M059J (cell line): ENCODE results near the gene MAGI2. TPM values are rescaled to one million over a fixed set of nuclear protein-coding genes. Genes with fewer than 3 reads are reported as not detected.

Source experiments
- DNase-seq: peaks from one replicate; pipeline ENCODE4 v3.0.0-alpha.2; 2012; ENCODE audit warnings: low read depth
- total RNA-seq: library from RNA; depleted of rRNA; stranded (reverse); fragments of >200 nt; shearing (Covaris generic); gene quantifications from 2 replicates; pipeline ENCODE4 v1.2.3, GENCODE V29; 2014

Gene MAGI2
- total RNA-seq, 1 experiment from 2014 or later: 1.2 TPM

DNA sequence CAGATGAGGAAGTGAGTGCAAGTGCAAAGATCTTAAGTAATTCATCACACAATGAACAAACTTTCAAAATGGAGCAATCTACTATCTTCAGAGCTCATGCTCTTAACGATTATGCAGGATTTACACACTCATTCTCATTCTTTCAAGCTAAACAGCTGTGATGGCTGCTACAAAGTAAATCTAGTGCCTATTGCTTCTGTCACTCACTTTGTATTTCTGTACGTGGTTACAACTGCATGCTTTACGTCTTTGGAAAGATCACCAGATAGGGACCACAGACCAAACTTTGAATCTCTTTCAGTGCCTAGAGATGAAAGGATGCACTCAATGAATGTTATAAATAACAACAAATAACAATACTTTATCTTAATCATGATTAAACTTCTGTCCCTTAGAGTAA lies 194.6 kb downstream of the MAGI2 start:
- DNase-seq: no peak

DNA sequence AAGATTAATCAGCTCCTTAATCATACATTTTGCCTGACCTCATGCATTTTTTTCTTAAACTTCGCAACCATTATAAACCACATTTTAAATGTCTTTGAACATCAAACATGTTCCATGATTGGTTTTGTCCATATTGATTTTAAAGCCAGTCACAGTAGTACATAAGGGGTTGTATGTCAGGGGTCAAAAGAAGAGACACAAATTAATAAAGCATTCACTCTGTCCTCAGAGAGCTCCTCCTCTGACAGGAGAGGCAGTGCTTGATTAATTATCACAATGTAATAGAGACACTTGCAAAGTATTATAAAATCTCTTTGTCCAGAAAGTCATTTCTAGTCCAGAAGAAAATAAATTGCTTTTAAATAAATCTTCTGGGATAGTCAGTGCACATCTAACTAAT lies 195.5 kb downstream of the MAGI2 start:
- DNase-seq: no peak

DNA sequence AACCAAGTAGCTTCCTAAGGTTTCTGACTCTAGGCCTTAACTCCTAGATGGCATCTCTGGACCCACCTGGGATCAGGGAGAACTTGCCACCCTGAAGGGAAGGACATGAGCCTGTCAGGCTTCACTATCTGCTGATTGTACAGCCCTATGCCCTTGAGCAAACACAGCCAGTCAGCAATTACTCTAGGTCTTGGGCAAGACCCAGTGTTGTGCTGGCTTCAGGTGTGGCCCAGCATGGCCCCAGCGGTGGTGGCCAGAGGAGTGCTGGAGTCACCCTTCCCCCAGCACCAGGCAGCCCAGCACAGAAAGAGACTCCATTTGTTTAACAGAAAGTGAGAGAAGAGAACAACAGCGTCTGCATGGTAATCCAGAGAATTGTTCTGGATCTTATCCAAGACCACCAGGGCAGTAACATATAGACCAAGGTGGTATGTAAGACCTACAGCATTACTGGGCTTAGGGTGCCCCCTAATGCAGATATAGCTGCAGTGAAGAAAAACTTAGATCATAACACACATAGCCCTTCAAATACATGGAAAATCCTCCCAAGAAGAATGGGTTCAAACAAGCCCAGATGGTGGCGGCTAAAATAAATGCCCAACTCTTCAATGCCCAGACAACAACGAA lies 207.7 kb downstream of the MAGI2 start:
- DNase-seq: no peak

DNA sequence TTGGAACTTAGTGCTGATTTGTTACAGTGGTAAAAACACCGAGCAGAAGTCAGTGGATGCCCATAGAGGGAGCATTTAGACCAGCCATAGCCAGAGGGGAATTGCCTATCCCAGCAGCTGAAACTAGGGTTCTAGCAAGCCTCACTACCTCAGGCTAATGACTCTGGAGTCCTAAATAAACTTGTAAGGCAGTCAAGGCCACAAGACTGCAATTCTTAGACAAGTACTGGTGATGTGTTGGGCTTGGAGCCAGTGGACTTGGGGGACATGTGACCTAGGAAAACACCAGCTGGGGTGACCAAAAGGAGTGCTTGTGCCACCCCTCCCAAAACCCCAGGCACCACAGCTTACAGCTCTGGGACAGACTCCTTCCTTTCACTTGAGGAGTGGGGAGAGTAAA lies 209.0 kb downstream of the MAGI2 start:
- no peak for DNase-seq

DNA sequence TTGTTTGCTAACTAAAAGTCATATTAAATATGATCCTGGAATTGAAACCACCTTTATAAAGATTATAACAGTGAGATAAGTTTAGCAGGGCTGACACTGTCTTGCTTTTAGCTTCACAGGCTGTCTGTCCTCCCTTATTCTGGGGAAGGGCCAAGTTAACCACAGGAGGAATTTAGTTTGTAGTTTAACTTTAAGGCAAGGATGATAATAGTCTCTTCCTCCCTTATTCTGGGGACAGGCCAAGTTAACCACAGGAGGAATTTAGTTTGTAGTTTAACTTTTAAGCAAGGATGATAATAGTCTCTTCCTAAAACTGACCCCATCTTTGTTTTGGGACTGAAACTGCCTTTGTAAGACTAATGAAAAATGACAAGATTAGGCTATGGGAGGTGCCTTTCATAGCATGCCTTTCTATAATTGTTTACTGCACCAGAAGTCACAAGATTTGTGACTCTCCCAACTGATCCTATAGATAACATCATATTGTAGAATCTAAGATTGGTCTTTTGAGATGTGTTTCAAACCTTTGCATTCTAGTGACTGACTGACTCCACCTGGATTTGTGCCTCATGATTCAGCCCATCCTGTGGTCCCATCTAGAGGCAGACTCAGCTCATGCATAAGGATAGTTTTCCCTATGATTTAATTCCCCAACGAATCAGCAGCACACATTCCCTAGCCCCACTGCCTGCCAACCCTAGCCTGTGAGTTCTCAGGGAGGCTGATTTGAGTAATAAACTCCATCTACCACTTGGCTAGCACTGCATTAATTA lies 212.0 kb downstream of the MAGI2 start:
- peak; percentile 89 for DNase-seq

DNA sequence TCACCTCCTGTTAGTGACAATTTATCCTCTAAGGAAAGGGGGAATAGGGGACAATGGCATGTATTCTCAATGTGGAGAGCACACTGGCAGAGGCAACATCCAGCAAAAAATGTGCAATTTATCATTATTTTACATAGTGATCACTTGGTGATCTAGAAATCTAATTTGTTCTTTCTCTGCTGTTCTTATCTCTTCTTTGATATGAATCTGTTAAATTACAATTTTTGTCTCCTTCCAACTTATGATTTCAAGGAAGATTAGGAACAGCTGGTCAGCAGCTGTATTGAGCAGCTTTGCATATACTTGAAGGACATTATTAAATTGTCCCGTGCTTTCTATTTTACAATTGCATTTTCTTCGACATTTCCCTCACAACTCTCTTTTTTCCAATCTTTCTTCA lies 213.1 kb downstream of the MAGI2 start:
- DNase-seq: no peak

DNA sequence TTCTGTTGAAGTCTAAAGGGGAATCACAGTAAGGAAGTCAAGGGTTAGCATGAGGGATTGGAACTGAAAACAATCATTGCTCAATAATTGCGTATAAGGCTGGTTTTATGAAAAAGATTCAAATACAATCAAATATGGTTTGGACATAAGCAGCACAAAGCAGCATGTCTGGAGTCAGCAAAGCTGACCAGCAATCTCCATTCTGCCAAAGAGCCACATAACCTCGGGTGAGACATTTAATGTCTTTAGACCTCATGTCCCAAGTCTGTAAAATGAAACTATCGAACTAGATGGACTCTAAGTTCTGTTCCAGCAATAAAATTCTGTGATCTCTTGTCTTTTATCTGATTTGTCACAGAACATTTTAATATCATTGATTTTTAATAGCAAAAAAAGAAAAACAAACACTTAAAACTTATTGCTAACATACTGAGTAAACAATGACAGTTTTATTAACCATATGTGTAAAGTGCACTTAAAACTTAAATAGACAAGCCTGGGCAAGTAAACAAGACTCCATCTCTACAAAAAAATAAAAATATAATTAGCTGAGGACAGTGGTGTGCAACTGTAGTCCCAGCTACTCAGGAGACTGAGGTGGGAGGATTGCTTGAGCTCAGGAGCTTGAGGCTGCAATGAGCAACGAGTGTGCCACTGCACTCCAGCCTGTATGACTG lies 217.0 kb downstream of the MAGI2 start:
- DNase-seq: peak; percentile 9

DNA sequence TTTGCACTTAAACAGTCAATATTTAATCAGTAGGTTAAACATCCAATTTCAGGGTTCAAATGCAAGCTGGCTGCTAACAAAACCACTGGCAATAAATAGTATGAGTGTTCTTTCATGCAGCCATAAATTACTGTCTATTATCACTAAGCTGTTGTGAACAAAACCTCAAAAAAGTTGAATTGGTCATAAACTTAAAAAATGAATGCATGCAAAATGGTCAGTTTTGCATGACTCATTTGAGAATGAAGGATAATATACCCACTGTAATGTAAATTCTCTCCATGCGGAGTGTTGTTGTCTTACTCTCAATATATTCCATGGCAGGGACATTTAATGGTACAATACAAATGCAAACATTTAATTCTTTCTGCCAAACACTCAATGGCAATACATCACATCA lies 226.4 kb downstream of the MAGI2 start:
- DNase-seq: peak; percentile 47

DNA sequence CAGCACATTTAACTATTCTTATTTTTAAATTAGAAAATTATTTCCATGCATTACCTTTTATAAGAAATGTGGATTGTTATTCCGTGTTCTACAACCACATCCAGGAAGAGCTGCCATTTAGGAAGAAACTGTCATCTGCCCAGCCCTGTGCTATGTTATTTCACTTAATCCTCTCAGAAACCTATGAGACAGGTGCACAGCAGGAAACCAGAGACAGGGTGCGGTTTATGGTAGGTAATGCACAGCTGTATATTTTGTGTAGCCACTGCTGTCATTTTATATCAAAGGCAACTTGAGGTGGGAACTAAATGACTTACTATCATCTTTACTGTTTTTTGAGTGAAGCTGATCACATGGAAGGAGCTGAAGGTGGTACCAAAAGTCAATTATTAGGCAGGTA lies 232.3 kb downstream of the MAGI2 start:
- DNase-seq: no peak

DNA sequence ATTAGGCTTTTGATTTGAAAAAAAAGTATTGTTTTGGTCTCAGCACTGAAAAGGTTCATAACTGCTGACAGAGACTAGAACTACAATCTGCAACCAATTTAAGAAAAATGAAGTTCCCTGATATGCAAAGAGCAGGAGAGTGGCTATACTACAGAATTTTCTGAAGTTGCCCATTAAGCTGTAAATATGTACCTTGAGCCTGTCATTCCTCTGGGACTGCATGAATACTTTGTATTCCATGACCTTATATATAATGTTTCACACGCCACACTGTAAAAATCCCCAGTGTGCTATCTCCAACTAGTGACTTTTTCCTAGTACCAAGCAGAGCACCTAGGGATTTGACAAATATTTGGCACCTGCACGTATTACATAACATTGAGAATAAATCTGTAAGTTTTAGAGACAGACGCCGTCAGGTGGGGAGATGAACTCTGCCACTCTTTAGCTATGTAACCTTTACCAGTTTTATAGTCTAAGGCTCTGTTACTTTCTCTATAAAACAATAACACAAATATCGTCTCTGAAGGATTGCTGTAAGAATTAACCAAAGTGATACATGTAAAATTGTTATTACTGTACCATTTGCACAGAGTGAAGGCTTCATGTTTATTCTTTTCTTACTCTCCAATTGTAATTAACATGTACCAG lies 235.4 kb downstream of the MAGI2 start:
- no peak for DNase-seq

DNA sequence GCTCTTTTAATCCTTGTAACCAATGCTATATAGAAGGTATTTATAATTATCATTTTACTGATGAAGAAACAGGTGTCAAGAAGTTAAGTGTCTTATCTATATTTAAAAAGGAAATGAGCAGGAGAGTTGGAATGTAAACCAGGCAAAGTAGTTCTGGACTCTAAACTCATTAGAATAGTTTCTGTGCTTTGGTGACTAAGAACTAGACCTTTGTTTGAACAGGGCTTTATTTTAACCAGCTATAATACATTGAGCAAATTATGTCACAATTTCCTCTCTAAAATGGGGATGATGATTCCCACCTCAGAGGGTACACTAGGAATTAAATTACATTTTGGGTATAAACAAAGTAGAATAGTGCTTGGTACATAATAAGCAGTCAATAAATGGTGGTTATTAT lies 236.0 kb downstream of the MAGI2 start:
- peak; percentile 35 for DNase-seq

DNA sequence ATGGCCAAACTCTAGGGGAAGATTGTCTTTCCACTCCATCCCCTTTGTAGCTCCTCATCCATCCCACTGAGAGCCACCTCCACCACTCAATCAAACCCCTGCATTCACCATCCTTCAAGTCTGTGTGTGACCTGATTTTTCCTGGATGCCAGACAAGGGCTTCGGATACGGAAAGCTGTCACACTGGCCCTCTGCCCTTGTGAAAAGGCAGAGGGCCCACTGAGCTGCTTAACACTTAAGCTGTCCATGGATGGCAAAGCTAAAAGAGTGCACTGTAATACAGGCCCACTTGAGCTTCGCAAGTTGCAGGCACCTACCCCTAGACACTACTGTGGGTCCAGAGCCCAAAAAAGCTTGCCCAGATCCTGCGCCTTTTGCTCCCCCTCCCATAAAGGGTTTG lies 237.2 kb downstream of the MAGI2 start:
- DNase-seq: no peak

DNA sequence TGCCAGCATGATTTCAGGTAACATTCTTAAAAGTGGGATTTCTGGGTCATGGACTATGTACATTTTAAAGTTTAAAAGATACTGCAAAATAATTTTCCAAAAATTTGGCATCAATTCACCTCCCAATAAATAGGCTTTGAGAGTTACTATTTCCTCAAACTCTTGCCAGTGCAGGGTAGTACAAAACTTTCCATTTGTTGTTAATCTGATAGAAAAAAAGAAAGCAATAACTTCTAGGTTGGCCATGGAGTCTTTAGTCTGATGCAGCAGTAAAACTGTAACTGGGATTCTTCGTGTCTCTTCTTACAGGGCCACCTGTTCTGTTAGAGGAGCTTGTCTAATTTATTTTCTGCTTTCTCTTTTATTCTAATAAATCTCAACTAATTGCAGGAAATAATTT lies 241.1 kb downstream of the MAGI2 start:
- DNase-seq: no peak

DNA sequence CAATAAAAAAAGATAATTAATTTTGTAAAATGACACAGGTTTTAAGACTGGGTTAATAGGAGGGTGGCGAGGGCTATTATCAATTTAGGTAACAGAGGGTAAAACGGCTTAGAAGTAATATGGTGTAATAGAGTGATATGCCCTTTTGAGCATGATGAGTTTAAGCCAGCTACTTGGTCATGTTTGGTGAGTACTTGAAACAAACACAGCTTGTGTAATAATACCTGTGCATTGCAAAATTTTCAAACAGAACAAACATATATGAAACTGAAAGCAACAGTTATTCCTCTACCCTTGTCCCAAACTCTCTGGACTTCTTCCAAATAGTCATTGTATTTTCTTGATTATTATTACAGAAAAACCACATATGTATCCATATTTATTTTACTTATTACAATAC lies 241.7 kb downstream of the MAGI2 start:
- peak; percentile 32 for DNase-seq

DNA sequence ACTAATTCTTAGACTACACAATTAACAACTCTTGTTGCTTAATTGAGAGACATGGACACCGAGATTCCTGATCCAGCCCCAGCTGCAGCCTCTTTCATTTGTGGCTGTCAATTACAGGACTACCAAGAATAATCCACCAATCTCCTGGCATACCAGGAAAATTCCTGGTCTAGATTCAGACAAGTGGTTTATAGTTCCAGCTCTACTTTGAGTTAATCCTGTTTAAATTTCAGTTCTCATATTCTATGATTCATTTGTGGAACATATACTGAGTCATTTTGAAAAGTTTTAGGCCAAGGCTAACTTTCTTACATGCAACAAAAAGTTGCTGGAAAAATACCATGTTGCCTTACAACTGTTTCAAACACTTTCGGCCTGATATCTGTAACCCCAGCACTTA lies 253.5 kb downstream of the MAGI2 start:
- peak; percentile 55 for DNase-seq

DNA sequence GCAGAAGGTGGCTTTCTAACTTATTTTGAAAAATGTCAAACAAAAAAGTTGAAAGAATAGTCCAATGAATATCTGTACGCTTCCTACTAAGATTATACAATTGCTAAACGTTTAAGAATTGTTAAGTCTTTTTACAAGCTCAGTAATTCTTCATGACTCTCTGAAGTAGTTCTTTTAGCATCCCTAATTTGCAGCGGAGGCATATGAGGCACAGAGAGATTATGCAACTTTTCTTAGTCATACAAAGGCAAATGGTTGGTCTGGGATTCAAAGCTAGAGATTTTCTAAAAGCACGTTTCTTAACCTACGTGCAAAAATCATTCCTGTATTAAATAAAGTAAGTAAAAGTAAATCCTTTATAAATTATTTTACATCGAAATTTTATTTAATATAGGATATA lies 254.2 kb downstream of the MAGI2 start:
- DNase-seq: peak; percentile 68

DNA sequence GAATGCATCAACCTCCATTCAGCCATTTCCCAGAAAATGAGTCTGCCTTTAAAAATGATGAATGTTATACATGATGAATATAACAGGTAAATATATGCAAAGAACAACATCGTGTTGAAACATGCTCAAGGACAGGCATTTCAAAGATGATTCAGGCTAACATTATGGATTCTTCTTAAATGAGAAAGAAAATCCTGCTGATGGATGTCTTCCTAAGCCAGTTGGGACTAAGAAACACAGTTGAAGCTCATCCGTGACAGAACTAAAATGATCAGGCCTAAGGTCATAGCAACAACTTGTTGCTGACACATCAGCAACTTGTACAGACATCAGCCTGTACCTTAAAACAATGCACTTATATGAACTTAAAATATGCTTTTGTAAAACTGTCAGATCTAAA lies 267.9 kb downstream of the MAGI2 start:
- no peak for DNase-seq

DNA sequence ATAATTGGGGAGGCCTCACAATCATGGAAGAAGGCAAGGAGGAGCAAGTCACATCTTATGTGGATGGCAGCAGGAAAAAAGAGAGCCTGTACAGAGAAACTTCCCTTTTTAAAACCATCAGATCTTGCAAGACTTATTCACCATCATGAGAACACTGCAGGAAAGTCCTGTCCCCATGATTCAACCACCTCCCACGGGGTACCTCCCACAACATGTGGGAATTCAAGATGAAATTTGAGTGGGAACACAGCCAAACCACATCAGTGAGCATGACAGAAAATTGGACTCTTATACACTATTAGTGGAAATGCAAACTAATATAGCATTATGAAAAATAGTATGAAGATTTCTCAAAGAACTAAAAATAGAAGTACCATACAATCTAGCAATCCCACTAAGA lies 271.2 kb downstream of the MAGI2 start:
- peak; percentile 82 for DNase-seq

DNA sequence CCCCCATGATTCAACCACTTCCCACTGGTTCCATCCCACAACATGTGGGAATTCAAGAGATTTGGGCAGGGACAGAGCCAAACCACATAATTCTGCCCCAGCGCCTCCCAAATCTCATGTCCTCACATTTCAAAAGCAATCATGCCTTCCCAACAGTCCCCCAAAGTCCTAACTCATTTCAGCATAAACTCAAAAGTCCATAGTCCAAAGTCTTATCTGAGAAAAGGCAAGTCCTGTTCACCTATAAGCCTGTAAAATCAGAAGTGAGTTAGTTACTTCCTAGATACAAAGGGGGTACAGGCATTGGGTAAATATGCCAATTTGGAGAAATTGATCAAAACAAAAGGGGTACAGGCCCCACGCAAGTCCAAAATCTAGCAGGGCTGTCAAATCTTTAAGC lies 272.9 kb downstream of the MAGI2 start:
- no peak for DNase-seq

DNA sequence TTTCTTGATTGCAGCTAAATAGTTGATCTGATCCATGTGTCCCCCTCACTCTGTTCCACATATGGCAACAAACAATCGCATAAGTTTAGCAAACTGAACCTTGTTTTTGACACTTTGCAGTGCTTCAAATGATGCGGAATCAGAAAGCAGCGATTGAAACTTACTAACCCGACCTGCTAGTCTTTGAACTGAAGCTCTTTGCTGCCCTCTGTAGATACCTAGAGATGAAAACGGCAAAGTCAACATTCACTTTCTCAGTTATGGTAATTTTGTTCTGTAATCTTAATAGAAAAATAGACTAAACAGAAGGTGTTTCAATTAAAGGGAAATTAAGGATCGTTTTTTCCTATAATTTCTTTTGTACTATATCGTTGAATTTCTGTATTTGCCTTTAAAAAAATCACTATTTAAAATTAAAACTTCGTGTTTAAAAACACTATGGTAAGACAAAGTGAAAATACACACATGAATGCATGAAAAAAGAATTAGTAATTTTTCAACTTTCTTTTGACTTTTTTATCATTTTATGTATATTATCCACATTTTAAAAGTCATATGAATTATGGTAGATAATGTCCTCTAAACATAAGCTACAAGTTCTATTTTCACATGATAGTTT lies 276.5 kb downstream of the MAGI2 start:
- DNase-seq: peak; percentile 64

DNA sequence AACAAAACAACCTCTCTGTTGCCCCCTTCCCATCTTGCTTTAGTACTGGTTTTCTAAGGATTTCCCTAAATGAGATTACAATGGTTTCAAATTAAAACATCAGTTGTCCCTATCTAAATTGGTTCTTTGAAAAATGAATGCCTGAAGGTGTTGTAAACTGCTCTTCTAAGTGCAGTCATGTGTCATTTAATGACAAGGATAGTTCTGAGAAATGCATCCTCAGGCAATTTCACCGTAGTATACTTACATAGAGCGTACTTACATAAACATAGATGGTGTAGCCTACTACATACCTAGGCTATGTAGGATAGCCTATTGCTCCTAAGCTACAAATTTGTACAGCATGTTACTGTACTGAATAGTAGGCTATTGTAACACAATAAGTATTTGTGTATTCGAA lies 278.1 kb downstream of the MAGI2 start:
- DNase-seq: peak; percentile 13

DNA sequence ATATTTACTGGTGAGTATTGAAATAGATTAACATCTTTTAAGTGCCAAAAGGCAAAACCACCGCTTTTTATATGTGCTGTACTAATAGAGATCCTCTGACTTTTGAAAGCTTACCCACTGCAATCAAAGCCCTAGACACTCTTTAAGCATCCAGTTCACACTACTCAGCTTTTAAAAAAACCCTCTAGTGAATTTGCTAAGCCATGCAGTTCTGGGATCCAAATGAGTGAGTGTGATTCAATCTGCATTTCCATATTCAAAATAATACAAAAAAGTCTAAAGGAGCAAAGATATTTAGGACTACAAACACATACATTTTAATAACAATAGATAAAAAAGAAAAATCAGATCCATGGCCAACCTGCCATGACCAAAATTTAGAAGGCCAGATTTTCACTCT lies 288.2 kb downstream of the MAGI2 start:
- no peak for DNase-seq
